ENCODE results near the gene MCM3AP. TPM values are rescaled to one million over a fixed set of nuclear protein-coding genes. Genes with fewer than 3 reads are reported as not detected.
A peak's percentile ranks its signal among the peaks of the same experiment; 100 is the strongest.

Gene MCM3AP
- total and polyA plus RNA-seq, 9 of the 15 experiments (the other 6 are each of a cell fraction or from before 2014, with no cell fraction given) = 6.5 to 179 (median 69.6) TPM

GRCh38 chr21:46322351-46323226, 37.2 kb upstream of the MCM3AP start (continued):
- TF ChIP-seq MGA (IDR thresholded peaks at IDR 0.05) = peak; percentile 52
- TF ChIP-seq E2F3 (CRISPR knock-in tag; IDR thresholded peaks at IDR 0.05) = no peak
- TF ChIP-seq TSHZ1 (CRISPR knock-in tag; IDR thresholded peaks at IDR 0.05) = no peak
- TF ChIP-seq ZNF408 (CRISPR knock-in tag; IDR thresholded peaks at IDR 0.05; ENCODE audit: low read depth) = no peak
- TF ChIP-seq VEZF1 (CRISPR knock-in tag; IDR thresholded peaks at IDR 0.05) = no peak
- TF ChIP-seq ELF4 (CRISPR knock-in tag; IDR thresholded peaks at IDR 0.05) = 0 out of 2 replicates have a peak, but pooled peaks have one; percentile 13
- TF ChIP-seq BRCA1 (IDR thresholded peaks at IDR 0.05) = no peak
- TF ChIP-seq BRCA1 (CRISPR knock-in tag; IDR thresholded peaks at IDR 0.05) = no peak

Measured in K562 (cell line).